T-helper 9 cell (primary cell): ENCODE data around the gene ATF6.

Experiments
- DNase-seq: peaks from one replicate; pipeline ENCODE4 v3.0.0-alpha.2; 2020

Gene ATF6

GRCh38 chr1:161946071-161946987 is 180.2 kb downstream of the ATF6 start:
- no peak for DNase-seq

GRCh38 chr1:161948435-161948834 is 182.3 kb downstream of the ATF6 start:
- DNase-seq, result no peak

DNA sequence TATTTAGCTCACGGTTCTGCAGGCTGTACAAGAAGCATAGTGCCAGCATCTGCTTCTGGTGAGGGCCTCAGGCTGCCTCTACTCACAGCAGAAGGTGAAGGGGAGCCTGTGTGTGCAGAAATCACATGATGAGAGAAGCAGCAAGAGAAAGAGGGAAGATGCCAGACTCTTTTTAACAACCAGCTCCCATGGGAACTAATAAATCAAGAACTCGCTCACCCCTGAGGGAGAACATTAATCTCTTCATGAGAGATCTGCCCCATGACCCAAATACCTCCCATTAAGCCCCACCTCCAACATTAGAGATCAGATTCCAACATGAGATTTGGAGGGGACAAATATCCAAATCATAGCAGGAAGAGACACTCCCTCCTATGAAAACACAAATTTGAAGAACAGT is 183.4 kb downstream of the ATF6 start:
- DNase-seq, result no peak

DNA sequence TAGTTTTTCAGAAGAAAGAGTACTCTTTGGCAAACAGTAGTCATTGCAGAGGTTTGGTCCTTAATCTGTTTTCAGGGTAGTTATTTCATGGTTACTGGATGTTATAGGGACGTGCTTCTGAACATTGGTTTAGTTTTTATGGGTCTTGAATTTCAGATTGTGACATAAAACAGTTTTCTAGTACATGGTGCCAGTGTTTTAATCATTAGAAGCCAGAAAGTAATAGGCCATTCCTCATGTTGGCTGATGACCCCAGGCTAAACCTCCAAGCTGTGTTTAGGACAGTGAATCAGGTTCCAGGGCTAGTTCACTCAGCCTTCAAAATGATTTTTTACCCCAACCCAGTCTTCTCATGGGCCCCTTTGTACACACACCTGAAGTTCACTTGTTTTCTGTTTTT is 184.3 kb downstream of the ATF6 start:
- DNase-seq, result no peak

DNA sequence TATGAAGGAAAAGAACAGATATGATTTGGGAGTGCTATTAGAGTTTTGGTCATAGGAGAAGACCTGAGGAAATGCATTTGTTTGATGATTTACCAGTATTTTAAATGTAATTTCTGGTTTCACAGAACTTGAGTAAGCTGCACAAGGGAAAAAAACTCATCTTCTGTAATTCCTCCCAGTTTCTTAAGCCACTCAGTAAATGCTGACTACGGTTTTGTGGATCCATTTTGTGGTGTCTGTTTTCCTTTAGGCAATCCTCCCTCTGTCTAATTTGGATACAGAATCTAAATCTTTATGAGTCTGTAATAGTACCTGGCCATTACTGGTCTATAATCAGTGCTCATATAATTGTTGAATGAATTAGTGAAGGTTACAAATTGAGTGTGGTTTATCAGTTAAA is 185.5 kb downstream of the ATF6 start:
- DNase-seq, result no peak

GRCh38 chr1:161952607-161953172 is 186.6 kb downstream of the ATF6 start:
- no peak for DNase-seq

DNA sequence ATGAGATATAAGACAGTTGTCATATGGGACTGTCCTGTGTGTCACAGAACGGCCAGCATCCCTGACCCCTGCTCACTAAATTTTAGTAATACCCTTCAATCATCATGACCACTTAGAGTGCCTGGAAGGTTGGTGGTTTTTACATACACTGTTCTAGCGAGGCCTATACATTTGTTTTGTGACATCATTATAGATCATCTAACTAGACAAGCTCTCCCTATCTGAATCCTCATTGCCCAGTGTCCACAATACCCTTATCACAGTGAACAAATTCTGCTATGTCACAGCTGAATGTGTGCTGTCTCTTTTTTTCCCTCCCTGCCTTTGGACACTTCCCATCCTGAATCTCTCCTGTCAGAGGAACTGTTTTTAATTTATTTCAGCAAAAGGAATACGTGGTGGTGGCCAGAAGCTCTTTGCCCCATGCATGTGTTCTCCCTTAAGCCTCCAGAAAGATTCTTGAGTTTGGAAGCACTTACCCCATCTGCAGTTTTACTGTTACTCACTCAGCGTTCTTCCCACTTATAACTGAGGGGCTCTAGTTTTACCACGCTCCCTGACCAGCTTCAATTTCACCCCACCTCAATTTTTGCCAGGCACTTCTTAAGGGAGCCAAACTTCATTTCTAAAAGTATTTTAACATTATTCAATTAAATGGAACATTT is 187.3 kb downstream of the ATF6 start:
- no peak for DNase-seq

DNA sequence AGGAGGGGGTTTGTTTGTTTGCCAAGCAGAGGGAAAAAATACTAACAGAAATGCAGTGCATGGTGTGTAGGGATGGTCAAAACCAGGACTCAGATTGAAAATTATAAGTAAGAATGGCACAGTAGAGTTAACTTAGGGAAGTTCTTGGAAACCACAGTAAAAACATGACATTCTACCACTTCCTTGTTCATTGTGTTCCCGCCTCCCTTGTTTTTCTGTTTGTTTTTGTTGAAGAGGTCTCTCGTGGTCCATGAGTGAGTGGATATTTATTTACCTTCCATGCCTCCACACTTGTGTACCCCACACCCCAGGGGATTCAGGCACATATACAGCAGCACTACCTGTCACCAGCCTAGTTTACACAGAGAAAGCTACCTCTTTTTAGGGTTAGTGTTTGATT is 187.9 kb downstream of the ATF6 start:
- no peak for DNase-seq

- no peak for DNase-seq
These were observed 188.3 kb downstream of the ATF6 start for GRCh38 chr1:161954466-161954865.

DNA sequence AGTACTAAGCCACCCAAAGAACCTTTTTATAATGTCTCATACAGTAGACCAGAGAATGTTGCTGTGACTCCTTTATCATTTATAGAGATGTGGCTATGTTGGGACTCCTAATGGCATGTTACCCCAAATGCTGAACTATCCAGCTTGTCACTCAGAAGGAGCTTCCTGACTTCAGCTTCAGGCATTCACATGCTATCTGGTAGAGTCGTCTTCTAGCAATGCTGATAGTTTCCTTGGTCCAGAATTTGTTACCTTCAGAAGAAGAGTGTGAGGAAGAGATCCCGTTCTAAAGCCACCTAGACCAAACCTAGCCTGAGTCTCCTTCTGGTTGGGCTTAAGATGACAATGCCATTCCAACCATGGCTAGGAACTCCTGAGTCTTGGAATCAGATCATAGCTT is 189.5 kb downstream of the ATF6 start:
- DNase-seq, result no peak

DNA sequence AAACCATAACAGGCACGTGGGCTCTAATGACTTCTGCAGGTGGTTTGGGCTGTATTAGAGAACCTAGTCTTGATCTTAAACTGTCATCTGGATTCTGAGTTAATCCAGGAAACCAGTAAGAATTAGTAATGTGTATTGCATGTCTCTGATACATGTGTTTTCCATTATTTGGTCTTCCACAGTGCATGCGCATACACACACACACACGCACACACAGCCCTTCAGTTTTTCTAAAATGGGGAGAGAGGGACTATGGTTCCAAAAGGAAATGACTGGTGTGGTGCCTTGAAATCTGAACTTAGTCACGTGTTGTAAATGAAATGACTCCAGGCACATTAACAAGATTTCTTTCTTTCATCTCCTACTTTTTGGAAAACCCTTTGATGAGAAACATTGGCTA is 190.0 kb downstream of the ATF6 start:
- DNase-seq, result no peak

DNA sequence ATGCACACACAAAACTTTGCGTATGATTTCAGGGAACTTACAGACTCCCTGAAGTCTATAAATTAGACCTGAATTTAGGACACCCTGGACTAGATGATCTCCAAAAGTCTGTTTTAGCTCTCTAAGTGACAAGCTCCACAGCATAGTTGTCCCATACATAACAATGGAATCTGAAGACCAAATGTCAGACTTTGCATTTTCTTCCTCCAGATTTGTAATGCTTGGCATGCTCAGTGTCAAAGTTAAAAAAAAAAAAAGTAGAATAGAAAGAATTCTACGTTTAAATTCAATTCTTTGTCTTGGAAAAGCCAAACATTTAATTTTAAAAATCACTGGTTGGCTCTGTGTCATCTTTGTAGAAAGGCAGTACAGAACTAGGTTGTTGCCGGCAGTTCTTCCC is 190.8 kb downstream of the ATF6 start:
- no peak for DNase-seq

- DNase-seq, result no peak
These were observed 192.3 kb downstream of the ATF6 start for GRCh38 chr1:161958425-161958824.

DNA sequence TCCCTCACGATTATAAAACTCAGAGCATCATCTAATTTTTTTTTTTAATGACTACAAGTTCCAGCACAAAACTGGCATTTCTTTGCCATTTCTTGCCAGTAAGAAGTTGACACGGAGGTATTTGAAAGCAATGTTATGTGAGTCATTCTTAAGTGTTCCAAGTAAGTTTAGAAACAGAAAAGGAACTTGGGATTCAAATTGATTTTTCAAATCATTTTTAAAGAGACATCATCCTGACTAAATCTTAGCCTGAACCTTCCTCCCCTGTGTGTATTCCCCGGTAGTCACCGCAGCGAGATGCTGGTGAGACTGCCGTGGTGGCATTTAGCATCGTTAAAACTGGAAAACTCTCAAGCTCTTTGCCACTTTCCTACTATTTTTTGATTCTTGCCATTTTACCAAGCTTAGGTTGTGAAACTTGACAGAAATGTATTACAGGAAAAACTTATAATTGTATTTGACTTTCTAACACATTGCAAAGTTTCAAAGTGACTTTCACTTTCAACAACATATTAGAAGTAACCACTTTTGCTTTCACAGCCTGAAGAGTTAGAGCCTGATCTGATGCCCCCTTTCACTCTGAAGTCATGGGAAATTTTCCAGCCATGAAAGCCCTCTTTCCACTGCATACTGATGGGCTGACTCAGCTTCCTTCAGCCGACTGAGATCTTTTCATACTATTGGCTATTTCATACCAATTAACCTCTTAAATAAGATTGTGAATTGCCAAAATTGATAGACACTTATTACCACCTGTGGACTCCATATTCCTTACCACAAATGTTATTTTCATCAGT is 196.2 kb downstream of the ATF6 start:
- no peak for DNase-seq

- no peak for DNase-seq
These were observed 199.9 kb downstream of the ATF6 start for GRCh38 chr1:161966067-161966466.

DNA sequence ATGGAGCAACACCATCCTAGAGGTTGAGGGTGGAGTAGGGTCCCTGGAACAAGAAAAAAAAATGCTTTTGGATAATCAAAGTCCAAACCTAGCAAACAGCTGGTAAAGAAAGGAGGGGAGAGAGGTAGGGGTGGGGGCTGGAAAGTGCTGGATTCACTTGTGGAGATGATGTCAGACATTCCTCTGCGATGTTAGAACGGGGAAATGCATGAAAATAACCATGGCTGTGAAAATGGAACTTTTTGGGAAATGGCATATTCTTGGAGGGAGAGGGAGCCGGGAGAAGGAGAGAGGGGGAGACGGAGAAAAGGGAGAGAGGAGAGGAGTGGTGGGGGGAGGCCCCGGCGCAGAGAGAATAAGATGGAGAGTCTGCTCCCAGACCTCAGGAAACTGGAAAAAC is 203.9 kb downstream of the ATF6 start:
- no peak for DNase-seq

DNA sequence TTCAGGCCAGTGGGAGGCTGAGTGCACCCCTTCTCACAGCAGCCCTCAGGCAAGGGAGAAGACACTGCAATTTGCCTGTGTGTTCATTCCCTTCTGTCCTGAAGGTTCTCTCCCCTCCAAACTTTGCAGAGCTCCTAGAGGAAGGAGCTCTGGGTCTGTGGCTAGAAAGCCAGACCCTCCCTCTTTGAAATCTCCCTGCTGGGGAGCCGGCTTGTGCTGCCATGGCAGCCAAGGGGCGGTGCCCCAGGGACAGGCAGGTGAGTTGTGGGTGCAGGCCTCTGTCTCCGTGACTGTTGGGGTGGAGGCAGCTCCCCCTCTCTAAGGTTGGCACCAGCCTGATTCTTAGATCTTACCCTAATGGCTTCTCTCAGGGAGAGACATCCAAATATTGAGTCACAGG is 204.5 kb downstream of the ATF6 start:
- no peak for DNase-seq

GRCh38 chr1:161972828-161973227 is 206.7 kb downstream of the ATF6 start:
- DNase-seq, result no peak

DNA sequence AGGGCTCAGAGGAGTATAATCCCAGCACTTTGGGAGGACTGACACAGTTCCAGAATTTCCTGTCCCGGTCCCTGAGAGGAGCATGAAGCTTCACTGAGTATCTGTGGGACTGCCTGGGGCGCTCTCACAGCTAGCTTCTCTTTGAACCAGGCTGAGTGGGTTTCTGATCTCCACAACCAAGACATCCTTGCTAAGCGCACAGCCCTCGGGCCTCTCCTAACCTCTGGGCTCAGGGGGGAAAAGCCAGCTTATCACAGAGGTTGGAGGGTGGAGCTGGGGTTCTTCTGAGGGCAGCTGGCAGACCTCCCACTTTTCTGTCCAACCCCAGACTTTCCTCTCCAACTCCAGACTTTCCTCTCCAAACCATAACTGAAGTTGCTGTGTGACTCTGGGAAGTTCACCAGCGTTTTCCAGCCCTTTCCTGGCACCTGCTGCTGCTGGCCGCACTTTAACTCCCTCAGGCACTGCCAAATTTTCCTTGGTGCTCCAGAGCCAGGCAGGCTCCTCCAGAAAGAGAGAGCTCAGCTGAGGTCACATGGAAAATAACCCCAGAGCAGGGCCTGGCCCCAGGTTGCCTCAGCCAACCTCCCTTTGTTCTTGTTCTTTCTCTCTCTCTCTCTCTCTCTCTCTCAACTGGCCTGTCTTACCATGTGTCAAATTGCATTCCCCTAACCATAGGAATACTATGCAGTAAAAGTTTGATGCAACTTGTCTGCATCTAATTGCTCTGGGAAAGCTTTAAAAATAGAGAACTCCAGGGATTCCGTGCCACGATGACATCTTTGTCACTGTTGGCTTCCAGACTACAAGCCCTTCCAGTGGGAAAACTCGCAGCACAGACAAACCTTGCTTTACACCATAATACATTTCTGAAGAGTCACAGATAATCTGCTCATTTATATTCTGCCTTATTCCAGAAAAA is 208.1 kb downstream of the ATF6 start:
- DNase-seq, result no peak

DNA sequence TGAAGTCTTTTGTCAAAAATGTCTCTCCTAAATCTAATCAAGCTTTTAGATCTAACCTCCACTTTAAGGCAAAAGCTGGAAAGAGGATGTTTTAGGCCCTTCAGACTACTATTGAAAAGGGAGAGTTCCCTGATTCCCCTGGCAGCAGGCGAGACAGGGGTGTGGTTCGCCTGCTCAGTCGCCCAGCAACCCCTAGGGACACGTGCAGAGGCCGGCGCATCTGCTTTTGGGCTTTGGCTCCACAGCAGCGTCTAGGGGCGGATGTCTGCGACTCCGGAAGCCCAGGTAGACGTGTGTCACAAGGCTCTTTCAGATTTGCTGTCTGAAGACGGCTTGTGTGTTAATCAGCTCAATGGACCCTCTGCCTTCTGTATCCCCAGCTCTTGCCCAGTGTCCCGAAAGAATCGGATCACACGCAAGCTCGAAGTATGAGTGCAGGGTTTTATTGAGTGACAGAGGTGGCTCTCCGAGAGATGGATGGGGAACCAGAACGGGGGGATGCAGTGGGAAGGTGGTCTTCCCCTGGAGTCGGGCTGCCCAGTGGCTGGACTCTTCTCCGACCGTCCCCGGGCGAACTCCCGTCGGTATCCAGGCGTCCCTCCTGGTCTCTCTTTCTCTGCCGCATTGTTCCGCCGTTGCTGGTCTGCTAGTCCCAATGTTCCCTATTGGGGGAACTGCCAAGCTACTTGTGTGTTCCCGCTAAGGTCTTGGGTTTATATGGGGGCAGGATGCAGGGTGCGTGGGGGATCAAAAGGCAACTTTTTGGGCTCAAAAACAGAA is 212.1 kb downstream of the ATF6 start:
- DNase-seq, result no peak

GRCh38 chr1:161981126-161981525 is 215.0 kb downstream of the ATF6 start:
- DNase-seq, result no peak
